Trophoblast cell (in vitro differentiated cells and primary cell): Measurements from ENCODE around the gene PAMR1.

ENCODE experiments used
- DNase-seq, 2 donors: peaks; one replicate each; pipeline ENCODE4 v3.0.0-alpha.2; 2016
- H2AFZ ChIP-seq: 2 replicates; pipeline ENCODE4 v1.6.1; 2013; ENCODE audit warnings: low read length, moderate library complexity, mild to moderate bottlenecking; ENCODE audit not compliant: insufficient read depth, poor library complexity
- H2AK5ac ChIP-seq: 2 replicates; pipeline ENCODE4 v1.6.1; 2013; ENCODE audit warnings: mild to moderate bottlenecking, low read length
- H2BK120ac ChIP-seq: 2 replicates; pipeline ENCODE4 v1.6.1; 2013; ENCODE audit warnings: low read length, mild to moderate bottlenecking, moderate library complexity; ENCODE audit not compliant: insufficient read depth, poor library complexity
- H2BK12ac ChIP-seq: 2 replicates; pipeline ENCODE4 v1.6.1; 2013; ENCODE audit warnings: mild to moderate bottlenecking, low read length, moderate library complexity
- H2BK5ac ChIP-seq: 2 replicates; pipeline ENCODE4 v1.6.1; 2013; ENCODE audit warnings: low read length, low read depth, moderate library complexity, mild to moderate bottlenecking; ENCODE audit not compliant: poor library complexity
- H3K14ac ChIP-seq: 2 replicates; pipeline ENCODE4 v1.6.1; 2013; ENCODE audit warnings: mild to moderate bottlenecking, low read length
- H3K18ac ChIP-seq: 2 replicates; pipeline ENCODE4 v1.6.1; 2013; ENCODE audit warnings: mild to moderate bottlenecking, low read length
- H3K23ac ChIP-seq: 2 replicates; pipeline ENCODE4 v1.6.1; 2013; ENCODE audit warnings: low read length
- H3K27ac ChIP-seq: 2 replicates; pipeline ENCODE4 v1.5.1; 2013; ENCODE audit warnings: low read depth, mild to moderate bottlenecking, inconsistent platforms, low read length, moderate library complexity
- H3K27me3 ChIP-seq: 2 replicates; pipeline ENCODE4 v1.6.1; 2013; ENCODE audit warnings: inconsistent platforms, mild to moderate bottlenecking, low read length, moderate library complexity; ENCODE audit not compliant: insufficient read depth
- H3K36me3 ChIP-seq, 2 experiments: 1 replicate in 1 of 2; 2 replicates in 1 of 2; pipeline ENCODE4 v1.6.1; 2013; ENCODE audit warnings: low read length in 2 of 2, mild to moderate bottlenecking in 2 of 2, moderate library complexity in 1 of 2; ENCODE audit not compliant: insufficient read depth in 2 of 2, control insufficient read depth in 1 of 2
- H3K4ac ChIP-seq: 2 replicates; pipeline ENCODE4 v1.6.1; 2013; ENCODE audit warnings: low read depth, mild to moderate bottlenecking, low read length, moderate library complexity
- H3K4me1 ChIP-seq, 2 experiments: 1 replicate in 1 of 2; 2 replicates in 1 of 2; pipeline ENCODE4 v1.6.1; 2013; ENCODE audit warnings: low read length in 2 of 2, mild to moderate bottlenecking in 2 of 2, moderate library complexity in 1 of 2; ENCODE audit not compliant: insufficient read depth in 2 of 2, control insufficient read depth in 1 of 2
- H3K4me2 ChIP-seq: 2 replicates; pipeline ENCODE4 v1.6.1; 2013; ENCODE audit warnings: inconsistent platforms, mild to moderate bottlenecking, low read length, moderate library complexity
- H3K4me3 ChIP-seq: 2 replicates; pipeline ENCODE4 v1.5.1; 2013; ENCODE audit warnings: mild to moderate bottlenecking, low read depth, low read length, inconsistent platforms
- H3K79me1 ChIP-seq: one replicate; pipeline ENCODE4 v1.6.1; 2013; ENCODE audit warnings: low read length
- H3K79me2 ChIP-seq: 2 replicates; pipeline ENCODE4 v1.6.1; 2013; ENCODE audit warnings: low read length, mild to moderate bottlenecking; ENCODE audit not compliant: control insufficient read depth, insufficient read depth, poor library complexity
- H3K9ac ChIP-seq: 2 replicates; pipeline ENCODE4 v1.6.1; 2013; ENCODE audit warnings: mild to moderate bottlenecking, low read length
- H3K9me3 ChIP-seq: 2 replicates; pipeline ENCODE4 v1.6.1; 2013; ENCODE audit warnings: low read depth, mild to moderate bottlenecking, control low read depth, inconsistent platforms, low read length; ENCODE audit not compliant: insufficient read depth
- H4K12ac ChIP-seq: 2 replicates; pipeline ENCODE4 v1.6.1; 2013; ENCODE audit warnings: low read depth, mild to moderate bottlenecking, low read length, moderate library complexity
- H4K8ac ChIP-seq: 2 replicates; pipeline ENCODE4 v1.6.1; 2013; ENCODE audit warnings: low read depth, mild to moderate bottlenecking, low read length, moderate library complexity
- H4K91ac ChIP-seq: one replicate; pipeline ENCODE4 v1.6.1; 2013; ENCODE audit warnings: low read depth, mild to moderate bottlenecking, low read length, moderate library complexity
- WGBS: extraction: QIAGEN DNeasy Blood & Tissue Kit; methylation state at CpG from one replicate; pipeline ENCODE4 v1.1.7; 2013; ENCODE audit warnings: missing lambda C conversion rate; ENCODE audit not compliant: insufficient read length, insufficient coverage; ENCODE audit errors: extremely low coverage; 5-methylcytosine and 5-hydroxymethylcytosine counted together

PAMR1 gene

DNA sequence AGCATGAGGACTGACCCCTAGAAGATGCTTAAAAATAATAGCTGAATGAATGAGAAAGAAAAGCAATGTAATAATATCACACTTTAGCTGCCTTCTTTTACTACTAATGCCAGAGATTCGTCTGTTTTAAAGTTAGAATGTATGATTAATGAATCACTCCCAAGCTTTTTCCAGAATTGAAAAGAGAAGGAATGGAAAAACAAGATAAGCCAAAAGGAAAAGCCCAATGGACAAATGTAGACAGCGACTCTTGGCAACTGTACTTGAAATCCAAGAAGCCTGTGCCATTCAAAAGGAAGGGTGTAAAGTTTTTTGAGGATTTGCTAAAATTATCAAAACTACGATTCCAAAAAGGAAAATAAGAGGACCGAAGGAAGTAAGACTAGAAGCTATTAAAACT, 40.8 kb upstream of the PAMR1 start:
- H3K79me1 ChIP-seq: no peaks in the 10 kb centered on the region
- DNase-seq: no peak
- peaks cover 5 to 7% of the 10 kb centered on the region in 2 experiments for H3K4me1 ChIP-seq
- WGBS: no CpG with 5 or more reads among the region's 4 CpGs
- H2BK12ac ChIP-seq: no peak overlapping the region
- no peak overlapping the region for H4K91ac ChIP-seq
- no peak overlapping the region for H3K4me3 ChIP-seq
- no peak overlapping the region for H2AFZ ChIP-seq
- no peak overlapping the region for H2BK5ac ChIP-seq
- no peak overlapping the region for H3K4me2 ChIP-seq
- no peak overlapping the region for H3K23ac ChIP-seq
- no peak overlapping the region for H4K12ac ChIP-seq
- no peak overlapping the region for H3K18ac ChIP-seq
- no peak overlapping the region for H3K4ac ChIP-seq
- no peak overlapping the region for H3K9ac ChIP-seq
- no peaks in the 10 kb centered on the region for H3K27me3 ChIP-seq
- no peak overlapping the region for H4K8ac ChIP-seq
- H3K9me3 ChIP-seq: no peaks in the 10 kb centered on the region
- H2BK120ac ChIP-seq: no peak overlapping the region
- H3K79me2 ChIP-seq: no peaks in the 10 kb centered on the region
- H3K14ac ChIP-seq: no peak overlapping the region
- H3K36me3 ChIP-seq: no peaks in the 10 kb centered on the region
- H3K27ac ChIP-seq: no peak overlapping the region
- no peak overlapping the region for H2AK5ac ChIP-seq

- Histone ChIP-seq H3K79me2 (no peaks in the 10 kb centered on the region), H4K8ac (no peak overlapping the region), H2BK5ac (no peak overlapping the region), H3K79me1 (no peaks in the 10 kb centered on the region), H2AK5ac (no peak overlapping the region), H4K12ac (no peak overlapping the region), H2BK120ac (no peak overlapping the region), H2AFZ (no peak overlapping the region), H3K4ac (no peak overlapping the region), H3K14ac (no peak overlapping the region), H3K9me3 (no peaks in the 10 kb centered on the region), H3K9ac (no peak overlapping the region), H3K18ac (no peak overlapping the region), H3K4me2 (no peak overlapping the region), H3K27me3 (no peaks in the 10 kb centered on the region), H2BK12ac (no peak overlapping the region), H3K27ac (no peak overlapping the region), H3K4me1 (peaks cover 7 to 9% of the 10 kb centered on the region in 2 experiments), H3K23ac (no peak overlapping the region), H4K91ac (no peak overlapping the region), H3K4me3 (no peak overlapping the region), H3K36me3 (no peaks in the 10 kb centered on the region)
- WGBS: no CpG with 5 or more reads among the region's 4 CpGs
- DNase-seq: no peak
Measured at GRCh38 chr11:35564245-35564595, 38.8 kb upstream of the PAMR1 start.

- Histone ChIP-seq H3K4ac (no peak overlapping the region), H3K36me3 (no peaks in the 10 kb centered on the region), H3K4me1 (peaks cover 7 to 9% of the 10 kb centered on the region in 2 experiments), H3K9me3 (no peaks in the 10 kb centered on the region), H3K9ac (no peak overlapping the region), H4K8ac (no peak overlapping the region), H3K79me2 (no peaks in the 10 kb centered on the region), H2BK12ac (no peak overlapping the region), H3K23ac (no peak overlapping the region), H3K14ac (no peak overlapping the region), H3K27ac (no peak overlapping the region), H3K27me3 (no peaks in the 10 kb centered on the region), H2BK5ac (no peak overlapping the region), H4K12ac (no peak overlapping the region), H3K79me1 (no peaks in the 10 kb centered on the region), H3K4me2 (no peak overlapping the region), H3K4me3 (no peak overlapping the region), H2AFZ (no peak overlapping the region), H2BK120ac (no peak overlapping the region), H3K18ac (no peak overlapping the region), H4K91ac (no peak overlapping the region), H2AK5ac (no peak overlapping the region)
- DNase-seq: peak in 1 of 2 donors; percentile 58
- no CpG with 5 or more reads among the region's 6 CpGs for WGBS
Measured at GRCh38 chr11:35563484-35564244, 38.2 kb upstream of the PAMR1 start.

DNA sequence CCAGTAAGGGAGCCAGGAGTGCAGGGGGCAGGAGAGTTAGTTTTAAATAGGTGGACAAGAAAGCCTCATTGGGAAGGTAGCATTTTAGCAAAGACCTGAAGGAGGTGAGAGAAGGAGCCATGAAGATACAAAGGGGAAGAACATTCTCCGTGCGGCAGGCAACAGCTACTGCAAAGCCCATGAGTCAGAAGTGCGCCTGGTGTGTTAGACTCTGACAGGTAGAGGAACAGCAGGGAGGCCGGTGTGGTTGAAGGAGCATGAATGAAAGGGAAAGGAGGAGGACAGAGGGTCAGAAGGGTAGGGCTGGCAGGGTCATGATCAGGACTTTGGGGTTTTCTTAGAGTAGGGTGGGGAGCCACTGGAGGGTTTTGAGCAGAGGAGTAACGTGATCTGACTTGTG, 34.5 kb upstream of the PAMR1 start:
- Histone ChIP-seq H3K79me1 (peaks cover 2% of the 10 kb centered on the region), H2BK120ac (no peak overlapping the region), H3K4me2 (no peak overlapping the region), H2BK12ac (no peak overlapping the region), H3K14ac (no peak overlapping the region), H4K91ac (no peak overlapping the region), H3K4me3 (no peak overlapping the region), H3K4ac (no peak overlapping the region), H3K4me1 (peaks cover 2% of the 10 kb centered on the region in 2 experiments), H3K9me3 (no peaks in the 10 kb centered on the region), H3K27me3 (no peaks in the 10 kb centered on the region), H3K79me2 (no peaks in the 10 kb centered on the region), H4K8ac (no peak overlapping the region), H3K9ac (no peak overlapping the region), H2BK5ac (no peak overlapping the region), H3K36me3 (no peaks in the 10 kb centered on the region), H3K23ac (no peak overlapping the region), H4K12ac (no peak overlapping the region), H2AK5ac (no peak overlapping the region), H3K27ac (no peak overlapping the region), H3K18ac (no peak overlapping the region), H2AFZ (no peak overlapping the region)
- DNase-seq: peak in 1 of 2 donors; percentile 27
- WGBS: no CpG with 5 or more reads among the region's 5 CpGs
